GM12865 (cell line): ENCODE measurements around the gene TDRD7.
A peak's percentile ranks its signal among the peaks of the same experiment; 100 is the strongest.

Experiments
- DNase-seq: peaks from one replicate; pipeline ENCODE4 v3.0.0; 2010; ENCODE audit warnings: low read depth
- H3K4me3 ChIP-seq: 2 replicates; pipeline ENCODE4 v1.5.1; 2011; ENCODE audit warnings: mild to moderate bottlenecking, low read depth, low read length, control low read depth
- TF ChIP-seq, protein P1 (sequence below): IDR thresholded peaks from 2 replicates; pipeline ENCODE4 v1.5.1; 2011; ENCODE audit warnings: low read length, control low read depth, low read depth, inconsistent platforms; ENCODE audit not compliant: insufficient read depth; ENCODE audit errors: missing control alignments

Gene TDRD7

DNA sequence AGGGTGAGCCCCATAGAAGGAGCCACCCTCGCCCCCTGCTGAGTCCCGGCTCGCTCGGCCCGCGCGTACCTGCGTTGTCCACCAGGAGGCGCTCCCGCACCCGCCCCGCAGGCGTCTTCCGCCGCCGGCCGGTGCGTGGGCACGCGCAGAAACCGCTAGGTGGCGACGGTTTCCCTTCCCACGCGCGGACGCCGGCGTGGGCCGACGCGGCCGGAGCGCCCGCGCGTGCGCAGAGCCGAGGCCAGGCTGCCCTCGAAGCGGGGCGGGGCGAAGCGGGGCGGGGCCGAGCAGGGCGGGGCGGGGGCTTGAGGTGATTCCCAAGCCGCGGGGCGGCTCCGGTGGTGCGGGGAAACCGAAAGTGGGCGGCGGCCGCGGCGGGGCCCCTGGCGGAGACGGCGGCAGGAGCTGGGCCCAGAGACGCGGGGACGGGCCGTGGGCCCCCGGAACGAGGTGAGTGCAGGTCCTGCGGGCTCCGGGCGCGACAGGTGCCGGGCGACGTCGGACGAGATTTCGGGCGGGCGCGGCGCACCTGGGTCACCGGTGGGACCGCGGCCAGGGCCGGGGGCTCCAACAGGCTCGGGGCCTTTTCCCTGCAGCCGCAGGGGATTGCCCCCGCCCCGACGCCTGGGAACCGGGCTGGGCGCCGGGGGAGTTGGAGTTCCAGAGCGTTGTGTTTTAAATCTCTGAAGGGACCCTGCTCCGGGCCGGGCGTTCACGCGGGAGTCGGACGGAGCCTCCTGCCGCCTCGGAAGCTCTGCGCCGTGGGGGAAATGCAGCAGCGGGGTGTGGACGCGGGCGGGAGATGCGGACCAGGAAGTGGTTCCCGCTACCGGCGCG lies at the start of gene TDRD7:
TSS of gene TDRD7 (plus strand) at position 308 of the 837 bp plus-strand sequence. CDS start 16,370 bp downstream, outside the sequence.
- H3K4me3 ChIP-seq = peak within 1 kb of the TSS; percentile 67
- DNase-seq = peak; percentile 92
- TF ChIP-seq, protein P1, sequence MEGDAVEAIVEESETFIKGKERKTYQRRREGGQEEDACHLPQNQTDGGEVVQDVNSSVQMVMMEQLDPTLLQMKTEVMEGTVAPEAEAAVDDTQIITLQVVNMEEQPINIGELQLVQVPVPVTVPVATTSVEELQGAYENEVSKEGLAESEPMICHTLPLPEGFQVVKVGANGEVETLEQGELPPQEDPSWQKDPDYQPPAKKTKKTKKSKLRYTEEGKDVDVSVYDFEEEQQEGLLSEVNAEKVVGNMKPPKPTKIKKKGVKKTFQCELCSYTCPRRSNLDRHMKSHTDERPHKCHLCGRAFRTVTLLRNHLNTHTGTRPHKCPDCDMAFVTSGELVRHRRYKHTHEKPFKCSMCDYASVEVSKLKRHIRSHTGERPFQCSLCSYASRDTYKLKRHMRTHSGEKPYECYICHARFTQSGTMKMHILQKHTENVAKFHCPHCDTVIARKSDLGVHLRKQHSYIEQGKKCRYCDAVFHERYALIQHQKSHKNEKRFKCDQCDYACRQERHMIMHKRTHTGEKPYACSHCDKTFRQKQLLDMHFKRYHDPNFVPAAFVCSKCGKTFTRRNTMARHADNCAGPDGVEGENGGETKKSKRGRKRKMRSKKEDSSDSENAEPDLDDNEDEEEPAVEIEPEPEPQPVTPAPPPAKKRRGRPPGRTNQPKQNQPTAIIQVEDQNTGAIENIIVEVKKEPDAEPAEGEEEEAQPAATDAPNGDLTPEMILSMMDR = peak; percentile 97

GRCh38 chr9:97362777-97363545 lies 48.9 kb upstream of the TDRD7 start:
- H3K4me3 ChIP-seq = no peak overlapping the region
- DNase-seq = peak; percentile 63
- TF ChIP-seq, protein P1 = no peak

DNA sequence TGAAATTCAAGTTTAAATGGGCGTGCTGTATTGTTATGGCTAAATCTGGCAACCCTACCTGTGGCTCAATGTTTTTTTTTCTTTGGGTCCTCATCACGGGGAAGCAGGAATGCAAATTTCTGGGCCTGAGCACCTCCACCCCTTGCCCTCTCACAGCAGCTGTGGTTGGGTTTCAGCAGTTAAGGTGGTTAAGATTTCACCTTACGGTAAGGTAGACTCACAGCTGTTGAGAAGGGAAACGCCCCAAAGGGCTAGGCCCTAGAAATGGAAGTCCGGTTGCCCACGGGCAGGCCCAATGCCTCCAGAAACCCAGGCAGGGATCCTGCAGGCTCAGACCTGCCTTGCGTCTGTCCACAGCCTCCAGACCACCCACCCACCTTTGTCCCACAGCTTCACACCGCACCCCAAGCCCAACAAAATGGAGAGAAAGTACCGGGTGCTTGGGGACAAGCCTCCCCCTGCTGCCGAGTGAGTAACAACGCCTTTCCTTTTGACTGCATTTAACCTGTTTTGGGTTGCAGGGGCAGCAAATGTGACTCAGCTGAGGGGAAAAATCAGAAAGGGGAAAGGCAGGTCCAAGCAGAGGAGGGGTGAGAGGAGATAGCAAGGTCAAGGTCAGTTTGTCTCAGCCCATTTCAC lies 48.1 kb upstream of the TDRD7 start:
- TF ChIP-seq, protein P1 = no peak
- DNase-seq = peak; percentile 72
- no peak overlapping the region for H3K4me3 ChIP-seq

DNA sequence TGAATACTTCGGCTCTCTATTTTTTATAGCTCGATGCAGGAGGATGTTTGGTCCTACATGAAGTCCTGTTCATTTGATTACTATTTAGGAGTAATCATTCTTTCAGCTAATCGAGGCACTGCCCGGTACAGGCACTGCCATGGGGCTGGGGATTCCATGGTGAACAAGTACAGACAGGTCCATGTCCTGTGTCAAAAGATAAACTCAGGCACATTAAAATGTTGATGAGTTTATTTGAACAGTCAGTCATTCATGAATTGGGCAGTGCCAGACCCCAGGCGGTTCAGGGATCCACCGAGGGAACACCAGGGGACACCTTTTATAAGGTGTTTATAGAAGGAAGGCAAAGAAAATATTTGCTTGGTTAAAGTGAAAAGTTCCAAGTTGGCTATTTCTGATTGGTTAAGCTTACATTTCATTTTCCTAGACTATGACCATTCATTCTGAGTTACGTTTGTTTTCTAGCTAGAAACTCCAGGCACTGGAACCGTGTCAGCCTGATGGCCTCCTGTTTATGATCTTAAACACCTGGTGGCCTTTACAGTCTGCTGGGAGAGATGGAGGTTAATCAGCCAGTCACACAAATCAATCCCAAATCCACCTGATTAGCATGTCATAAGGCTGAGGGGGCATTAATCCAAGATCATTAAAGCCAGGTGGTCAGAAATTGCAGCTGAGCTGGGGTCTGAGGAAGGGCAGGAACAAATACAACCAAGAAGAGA lies 47.0 kb upstream of the TDRD7 start:
- TF ChIP-seq, protein P1 = no peak
- no peak for DNase-seq
- H3K4me3 ChIP-seq = no peak overlapping the region

DNA sequence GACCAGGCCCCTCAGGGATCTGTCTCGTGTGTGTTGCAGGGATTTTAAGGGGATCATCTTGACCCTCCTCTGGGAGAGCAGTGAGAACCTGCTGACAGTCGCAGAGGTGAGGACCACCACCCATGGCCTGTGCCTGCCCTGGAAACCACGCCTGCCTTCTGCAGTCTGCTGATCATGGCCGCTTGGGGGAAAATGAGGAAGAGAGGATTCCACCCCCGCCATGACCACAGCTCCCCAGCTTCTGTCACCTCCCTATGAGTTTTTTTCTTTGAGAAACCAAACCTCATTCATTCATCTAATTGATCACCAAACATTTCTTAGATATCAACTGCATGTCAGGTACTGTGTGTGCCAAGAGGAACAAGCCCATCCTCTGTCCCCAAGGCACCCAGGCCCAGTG lies 46.3 kb upstream of the TDRD7 start:
- no peak overlapping the region for H3K4me3 ChIP-seq
- TF ChIP-seq, protein P1 = no peak
- no peak for DNase-seq

DNA sequence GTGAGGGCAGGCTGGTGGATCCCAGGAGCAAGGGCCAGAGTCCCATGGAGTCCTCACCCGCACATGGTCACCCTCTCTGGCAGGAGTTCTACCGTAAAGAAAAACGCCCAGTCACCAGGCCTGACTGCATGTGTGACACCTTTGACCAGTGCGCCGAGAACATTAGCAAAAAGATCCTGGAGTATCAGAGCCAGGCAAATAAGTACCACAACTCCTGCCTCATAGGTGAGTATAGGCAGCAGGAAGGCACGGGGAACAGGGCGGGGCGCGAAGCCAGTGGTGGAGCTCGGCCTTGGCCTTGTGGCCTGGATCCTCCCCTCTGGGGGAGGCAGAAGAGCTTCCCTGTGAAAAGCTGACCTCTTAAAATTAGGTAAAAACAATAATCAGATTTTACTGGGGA lies 45.4 kb upstream of the TDRD7 start:
- H3K4me3 ChIP-seq = no peak overlapping the region
- TF ChIP-seq, protein P1 = no peak
- no peak for DNase-seq
